T-cell (primary cell): ENCODE results near the gene SERPINE2. TPM values are rescaled to one million over a fixed set of nuclear protein-coding genes. Genes with fewer than 3 reads are reported as not detected.

Experiments
- ATAC-seq, 4 experiments: fragments of 200-7000 bp in 3 of 4; fragments of 150-1000 bp in 1 of 4; cut with Tn5 transposase; replicated peaks in 1 of 4; 1 replicate in 3 of 4; 2 replicates in 1 of 4; pipeline ENCODE4 v1.10.0; 2021; ENCODE audit warnings: moderate library complexity in 3 of 4, mild to moderate bottlenecking in 2 of 4, moderate number of reproducible peaks in 1 of 4
- CTCF ChIA-PET, 2 donors: fragments of 300-600 bp; sonication (Branson Sonifier 250); formaldehyde crosslinking; loops; one replicate each; lab custom pipeline; 2022; ENCODE audit warnings: antibody characterized with exemption in 2 of 2; lab: Charles Lee
- POLR2A ChIA-PET, 2 donors: fragments of 300-600 bp; sonication (Branson Sonifier 250); formaldehyde crosslinking; loops; one replicate each; lab custom pipeline; 2022; ENCODE audit warnings: antibody characterized with exemption in 2 of 2; lab: Charles Lee
- DNase-seq, 35 experiments: peaks; one replicate each; pipeline versions ENCODE4 v3.0.0 to v3.0.0-alpha.2; 2013 to 2023
- H3K27ac ChIP-seq: one replicate; pipeline ENCODE4 v1.5.1; 2013; ENCODE audit warnings: low read length
- H3K27me3 ChIP-seq, 2 experiments: replicated peaks in 1 of 2; 1 replicate in 1 of 2; 2 replicates in 1 of 2; pipeline versions ENCODE4 v1.6.1 to v1.7.0; 2013; ENCODE audit warnings: low read length in 1 of 2, mixed read lengths in 1 of 2; ENCODE audit not compliant: control insufficient read depth in 2 of 2, insufficient read depth in 2 of 2; ENCODE audit errors: extremely low read depth in 1 of 2
- H3K36me3 ChIP-seq, 2 donors: 1 replicate in 1 of 2; 2 replicates in 1 of 2; pipeline versions ENCODE4 v1.6.1 to v1.7.0; 2013; ENCODE audit warnings: low read length in 1 of 2; ENCODE audit not compliant: control insufficient read depth in 2 of 2, insufficient read depth in 1 of 2; ENCODE audit errors: extremely low read depth in 1 of 2
- H3K4me1 ChIP-seq, 2 experiments: 1 replicate in 1 of 2; 2 replicates in 1 of 2; pipeline versions ENCODE4 v1.6.1 to v1.7.0; 2013; ENCODE audit warnings: low read length in 2 of 2, mixed read lengths in 1 of 2; ENCODE audit not compliant: insufficient read depth in 2 of 2, control insufficient read depth in 1 of 2; ENCODE audit errors: extremely low read depth in 1 of 2
- H3K4me3 ChIP-seq, 2 donors: 1 replicate in 1 of 2; 2 replicates in 1 of 2; pipeline versions ENCODE4 v1.5.1 to v1.7.0; 2013; ENCODE audit warnings: mild to moderate bottlenecking in 2 of 2, low read length in 1 of 2, moderate library complexity in 1 of 2; ENCODE audit not compliant: control insufficient read depth in 1 of 2; ENCODE audit errors: extremely low read depth in 1 of 2
- H3K9me3 ChIP-seq: 2 replicates; pipeline ENCODE4 v1.7.0; 2013
- H3K27ac Mint-ChIP-seq, 2 donors: one replicate each; pipeline ENCODE4 v1.8.0; 2020 to 2021; ENCODE audit warnings: mild to moderate bottlenecking in 2 of 2, mixed read lengths in 2 of 2
- H3K27me3 Mint-ChIP-seq, 2 donors: one replicate each; pipeline ENCODE4 v1.8.0; 2021 to 2022; ENCODE audit warnings: mixed read lengths in 2 of 2
- H3K36me3 Mint-ChIP-seq: one replicate; pipeline ENCODE4 v1.8.0; 2021; ENCODE audit warnings: mixed read lengths
- H3K4me1 Mint-ChIP-seq, 3 donors: one replicate each; pipeline ENCODE4 v1.8.0; 2020 to 2022; ENCODE audit warnings: mixed read lengths in 3 of 3, mild to moderate bottlenecking in 1 of 3
- H3K4me3 Mint-ChIP-seq, 3 donors: one replicate each; pipeline ENCODE4 v1.8.0; 2020 to 2022; ENCODE audit warnings: mild to moderate bottlenecking in 3 of 3, mixed read lengths in 3 of 3, moderate library complexity in 3 of 3
- H3K9me3 Mint-ChIP-seq, 3 donors: one replicate each; pipeline ENCODE4 v1.8.0; 2020 to 2022; ENCODE audit warnings: mixed read lengths in 3 of 3
- WGBS: methylation state at CpG from one replicate; pipeline ENCODE4 v1.1.5; 2013; ENCODE audit warnings: missing lambda C conversion rate; ENCODE audit not compliant: insufficient coverage; 5-methylcytosine and 5-hydroxymethylcytosine counted together
- total RNA-seq, 35 experiments: library from RNA in 6 of 35; stranded (reverse) in 6 of 35; fragments of 120-200 nt in 1 of 35; gene quantifications; one replicate each; pipeline versions ENCODE4 v1.2.1 to v1.2.4 and lab custom pipeline; 2013 to 2026

The SERPINE2 gene
- total RNA-seq, 5 donors from 2014 or later (not counting 1 experiment from before 2014, with no cell fraction given): 2.0 to 7.5 (median 4.1) TPM

- Histone ChIP-seq H3K27me3 (no peaks in the 10 kb centered on the region), H3K4me1 (no peaks in the 10 kb centered on the region), H3K27ac (no peak overlapping the region), H3K9me3 (no peaks in the 10 kb centered on the region), H3K36me3 (no peaks in the 10 kb centered on the region), H3K4me3 (no peak overlapping the region)
- H3K27ac Mint-ChIP-seq: no peak overlapping the region
- ChIA-PET CTCF (interaction anchor here (2.0 to 4.3 kb wide), 3 partner anchors 69 to 94 kb away, joined by 9 to 37 read pairs (median 27); no protein-coding TSS in a partner anchor), POLR2A (interaction anchor here in 1 of 2 donors (0.6 kb wide), 1 partner anchor 70 kb away, joined by 6 read pairs; no protein-coding TSS in a partner anchor)
- WGBS: no CpG with 5 or more reads among the region's 4 CpGs
- ATAC-seq (no peak), DNase-seq (no peak)
- H3K9me3 Mint-ChIP-seq: no peaks in the 10 kb centered on the region
- no peaks in the 10 kb centered on the region for H3K36me3 Mint-ChIP-seq
- no peak overlapping the region for H3K4me3 Mint-ChIP-seq
- peaks cover 0 to 4% of the 10 kb centered on the region in 2 donors for H3K27me3 Mint-ChIP-seq
- no peaks in the 10 kb centered on the region for H3K4me1 Mint-ChIP-seq
Measured at GRCh38 chr2:224063298-224063648, 24.2 kb upstream of the SERPINE2 start.

GRCh38 chr2:224062481-224063297 lies 23.6 kb upstream of the SERPINE2 start:
- peak in 1 of 35 experiments; percentile 15 for DNase-seq
- Histone ChIP-seq H3K27me3 (no peaks in the 10 kb centered on the region), H3K4me1 (no peaks in the 10 kb centered on the region), H3K9me3 (no peaks in the 10 kb centered on the region), H3K36me3 (no peaks in the 10 kb centered on the region), H3K27ac (no peak overlapping the region), H3K4me3 (no peak overlapping the region)
- no CpG with 5 or more reads among the region's 5 CpGs for WGBS
- no peaks in the 10 kb centered on the region for H3K36me3 Mint-ChIP-seq
- CTCF ChIA-PET: interaction anchor here (2.0 to 4.3 kb wide), 3 partner anchors 69 to 93 kb away, joined by 9 to 37 read pairs (median 27); no protein-coding TSS in a partner anchor
- H3K4me3 Mint-ChIP-seq: no peak overlapping the region
- H3K27ac Mint-ChIP-seq: no peak overlapping the region
- peaks cover 0 to 8% of the 10 kb centered on the region in 2 donors for H3K27me3 Mint-ChIP-seq
- ATAC-seq: no peak
- POLR2A ChIA-PET: interaction anchor here in 1 of 2 donors (0.6 kb wide), 1 partner anchor 69 kb away, joined by 6 read pairs; no protein-coding TSS in a partner anchor
- H3K9me3 Mint-ChIP-seq: no peaks in the 10 kb centered on the region
- H3K4me1 Mint-ChIP-seq: no peaks in the 10 kb centered on the region

- WGBS: no CpG with 5 or more reads among the region's 2 CpGs
- no peak overlapping the region for H3K27ac Mint-ChIP-seq
- CTCF ChIA-PET: interaction anchor here (1.0 to 3.0 kb wide), 2 partner anchors 67 kb away, joined by 4 to 27 read pairs; no protein-coding TSS in a partner anchor
Measured at GRCh38 chr2:224060783-224061482, 21.8 kb upstream of the SERPINE2 start.

GRCh38 chr2:224059178-224059577 lies 20.1 kb upstream of the SERPINE2 start:
- Histone ChIP-seq H3K4me3 (no peak overlapping the region), H3K27me3 (no peaks in the 10 kb centered on the region), H3K9me3 (no peaks in the 10 kb centered on the region), H3K4me1 (no peaks in the 10 kb centered on the region), H3K27ac (no peak overlapping the region), H3K36me3 (no peaks in the 10 kb centered on the region)
- Mint-ChIP-seq H3K4me3 (no peak overlapping the region), H3K9me3 (no peaks in the 10 kb centered on the region), H3K27ac (no peak overlapping the region), H3K4me1 (no peaks in the 10 kb centered on the region), H3K27me3 (peaks cover 3 to 8% of the 10 kb centered on the region in 2 donors), H3K36me3 (no peaks in the 10 kb centered on the region)
- WGBS: no CpG with 5 or more reads among the region's 1 CpG
- ChIA-PET CTCF (no interaction called here), POLR2A (no interaction called here)
- ATAC-seq: no peak
- no peak for DNase-seq

More at GRCh38 chr2:224060783-224061482, 21.8 kb upstream of the SERPINE2 start:
- H3K4me1 ChIP-seq: no peaks in the 10 kb centered on the region
- H3K27me3 ChIP-seq: no peaks in the 10 kb centered on the region
- no peak overlapping the region for H3K27ac ChIP-seq
- Mint-ChIP-seq H3K9me3 (no peaks in the 10 kb centered on the region), H3K27me3 (peaks cover 0 to 8% of the 10 kb centered on the region in 2 donors), H3K36me3 (no peaks in the 10 kb centered on the region), H3K4me1 (no peaks in the 10 kb centered on the region), H3K4me3 (no peak overlapping the region)
- no peak for ATAC-seq
- POLR2A ChIA-PET: no interaction called here
- no peak overlapping the region for H3K4me3 ChIP-seq
- H3K36me3 ChIP-seq: no peaks in the 10 kb centered on the region
- DNase-seq: no peak
- H3K9me3 ChIP-seq: no peaks in the 10 kb centered on the region

GRCh38 chr2:224058048-224058775 lies 19.1 kb upstream of the SERPINE2 start:
- Histone ChIP-seq H3K36me3 (no peaks in the 10 kb centered on the region), H3K27me3 (no peaks in the 10 kb centered on the region), H3K4me3 (no peak overlapping the region), H3K9me3 (no peaks in the 10 kb centered on the region), H3K27ac (no peak overlapping the region), H3K4me1 (no peaks in the 10 kb centered on the region)
- H3K27ac Mint-ChIP-seq: no peak overlapping the region
- H3K4me1 Mint-ChIP-seq: peaks cover 0 to 3% (median 0%) of the 10 kb centered on the region in 3 donors
- CTCF ChIA-PET: interaction anchor here in 1 of 2 donors (0.6 kb wide), 1 partner anchor 1129 kb away, joined by 5 read pairs; no protein-coding TSS in a partner anchor
- H3K36me3 Mint-ChIP-seq: no peaks in the 10 kb centered on the region
- ATAC-seq (no peak), DNase-seq (no peak)
- H3K27me3 Mint-ChIP-seq: peaks cover 5 to 8% of the 10 kb centered on the region in 2 donors
- H3K4me3 Mint-ChIP-seq: no peak overlapping the region
- H3K9me3 Mint-ChIP-seq: no peaks in the 10 kb centered on the region
- POLR2A ChIA-PET: no interaction called here
- WGBS: 75% methylated on average over 1 of the region's 2 CpGs

GRCh38 chr2:224056889-224057288 lies 17.8 kb upstream of the SERPINE2 start:
- Histone ChIP-seq H3K27ac (no peak overlapping the region), H3K27me3 (no peaks in the 10 kb centered on the region), H3K4me1 (no peaks in the 10 kb centered on the region), H3K4me3 (no peak overlapping the region), H3K36me3 (no peaks in the 10 kb centered on the region), H3K9me3 (no peaks in the 10 kb centered on the region)
- ChIA-PET POLR2A (no interaction called here), CTCF (no interaction called here)
- Mint-ChIP-seq H3K27me3 (peaks cover 8 to 12% of the 10 kb centered on the region in 2 donors), H3K27ac (no peak overlapping the region), H3K4me3 (no peak overlapping the region), H3K36me3 (no peaks in the 10 kb centered on the region), H3K4me1 (peaks cover 0 to 3% (median 0%) of the 10 kb centered on the region in 3 donors), H3K9me3 (no peaks in the 10 kb centered on the region)
- WGBS: no CpG with 5 or more reads among the region's 1 CpG
- no peak for DNase-seq
- ATAC-seq: no peak
